ENCODE measurements around the gene DIAPH2.

Gene DIAPH2

DNA sequence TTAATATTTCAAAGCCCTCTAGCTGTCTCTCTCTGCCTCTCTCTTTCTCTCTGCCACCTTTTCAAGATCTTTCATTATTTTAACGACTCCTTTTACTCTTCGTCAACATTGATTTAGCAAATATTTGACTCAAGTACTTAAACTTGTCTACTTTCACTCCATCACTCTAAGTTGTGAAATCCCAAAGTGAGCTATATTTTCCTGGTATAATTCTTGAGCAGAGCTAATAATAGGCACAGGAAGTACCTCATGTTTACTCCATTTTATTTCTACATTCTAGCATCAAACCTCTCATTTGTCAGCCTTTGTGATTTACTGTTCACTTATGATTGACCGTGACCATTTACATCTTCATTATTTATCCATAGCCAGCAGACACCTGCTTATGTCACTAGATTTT, 681.6 kb downstream of the DIAPH2 start:
- no peak overlapping the region for H3K4me3 ChIP-seq (ENCODE audit: low read depth, low read length)
- DNase-seq (ENCODE audit: low read depth), result no peak
- TF ChIP-seq, protein P1, sequence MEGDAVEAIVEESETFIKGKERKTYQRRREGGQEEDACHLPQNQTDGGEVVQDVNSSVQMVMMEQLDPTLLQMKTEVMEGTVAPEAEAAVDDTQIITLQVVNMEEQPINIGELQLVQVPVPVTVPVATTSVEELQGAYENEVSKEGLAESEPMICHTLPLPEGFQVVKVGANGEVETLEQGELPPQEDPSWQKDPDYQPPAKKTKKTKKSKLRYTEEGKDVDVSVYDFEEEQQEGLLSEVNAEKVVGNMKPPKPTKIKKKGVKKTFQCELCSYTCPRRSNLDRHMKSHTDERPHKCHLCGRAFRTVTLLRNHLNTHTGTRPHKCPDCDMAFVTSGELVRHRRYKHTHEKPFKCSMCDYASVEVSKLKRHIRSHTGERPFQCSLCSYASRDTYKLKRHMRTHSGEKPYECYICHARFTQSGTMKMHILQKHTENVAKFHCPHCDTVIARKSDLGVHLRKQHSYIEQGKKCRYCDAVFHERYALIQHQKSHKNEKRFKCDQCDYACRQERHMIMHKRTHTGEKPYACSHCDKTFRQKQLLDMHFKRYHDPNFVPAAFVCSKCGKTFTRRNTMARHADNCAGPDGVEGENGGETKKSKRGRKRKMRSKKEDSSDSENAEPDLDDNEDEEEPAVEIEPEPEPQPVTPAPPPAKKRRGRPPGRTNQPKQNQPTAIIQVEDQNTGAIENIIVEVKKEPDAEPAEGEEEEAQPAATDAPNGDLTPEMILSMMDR (IDR thresholded peaks at IDR 0.05; ENCODE audit: low read depth, low read length), result no peak
- TF ChIP-seq, protein P2, sequence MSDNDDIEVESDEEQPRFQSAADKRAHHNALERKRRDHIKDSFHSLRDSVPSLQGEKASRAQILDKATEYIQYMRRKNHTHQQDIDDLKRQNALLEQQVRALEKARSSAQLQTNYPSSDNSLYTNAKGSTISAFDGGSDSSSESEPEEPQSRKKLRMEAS (IDR thresholded peaks at IDR 0.05; ENCODE audit: low read depth, low read length), result no peak
- TF ChIP-seq POLR2A (IDR thresholded peaks at IDR 0.05; ENCODE audit: extremely low read depth, insufficient read length) (no peak), MYC (IDR thresholded peaks at IDR 0.05; ENCODE audit: low read depth, low read length) (no peak)

DNA sequence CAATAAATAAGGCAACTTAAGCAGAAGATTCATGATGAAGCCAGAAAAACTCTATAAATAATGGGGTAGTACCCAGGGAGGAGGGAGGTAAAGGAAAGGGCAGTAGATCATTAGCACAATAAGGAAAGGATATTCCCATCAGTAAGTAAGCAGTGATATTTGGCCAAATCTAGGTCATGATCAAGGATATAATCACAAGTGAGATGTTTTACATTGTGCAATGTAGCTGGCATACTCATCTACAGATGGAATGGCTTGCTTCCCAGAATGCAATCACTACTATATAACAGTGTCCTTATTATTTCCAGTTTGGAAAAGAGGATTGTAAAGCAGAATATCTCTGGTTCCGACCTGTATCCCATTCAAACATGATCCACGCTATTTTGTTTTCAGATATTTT, 682.5 kb downstream of the DIAPH2 start:
- TF ChIP-seq POLR2A (IDR thresholded peaks at IDR 0.05; ENCODE audit: extremely low read depth, insufficient read length), result no peak
- TF ChIP-seq, protein P1 (IDR thresholded peaks at IDR 0.05; ENCODE audit: low read depth, low read length), result no peak
- TF ChIP-seq, protein P2 (IDR thresholded peaks at IDR 0.05; ENCODE audit: low read depth, low read length), result no peak
- no peak for TF ChIP-seq MYC (IDR thresholded peaks at IDR 0.05; ENCODE audit: low read depth, low read length)
- DNase-seq (ENCODE audit: low read depth), result no peak
- H3K4me3 ChIP-seq (ENCODE audit: low read depth, low read length), result no peak overlapping the region

DNA sequence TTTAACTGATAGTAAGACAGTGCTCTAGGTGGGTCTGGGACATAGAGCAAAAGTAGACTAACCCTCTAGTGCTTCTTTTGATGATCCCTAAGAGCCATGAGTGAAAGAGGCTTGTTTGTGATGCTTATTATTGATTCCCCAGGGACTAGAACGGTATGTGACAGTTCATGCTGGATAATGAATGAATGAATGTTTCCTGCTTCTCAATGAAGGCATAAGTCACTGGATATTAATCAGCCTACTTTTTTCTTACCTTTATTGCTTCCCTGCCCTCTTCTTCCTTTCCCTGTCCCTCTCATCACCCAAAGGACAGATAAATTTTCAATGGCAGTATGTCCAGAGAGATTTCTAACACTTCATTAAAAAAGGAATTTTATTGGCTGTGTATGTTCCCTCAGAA, 685.3 kb downstream of the DIAPH2 start:
- TF ChIP-seq MYC (IDR thresholded peaks at IDR 0.05; ENCODE audit: low read depth, low read length), result no peak
- TF ChIP-seq, protein P1 (IDR thresholded peaks at IDR 0.05; ENCODE audit: low read depth, low read length), result no peak
- no peak for TF ChIP-seq POLR2A (IDR thresholded peaks at IDR 0.05; ENCODE audit: extremely low read depth, insufficient read length)
- TF ChIP-seq, protein P2 (IDR thresholded peaks at IDR 0.05; ENCODE audit: low read depth, low read length), result no peak
- no peak overlapping the region for H3K4me3 ChIP-seq (ENCODE audit: low read depth, low read length)
- no peak for DNase-seq (ENCODE audit: low read depth)

- H3K4me3 ChIP-seq (ENCODE audit: low read depth, low read length), result no peak overlapping the region
- DNase-seq (ENCODE audit: low read depth), result no peak
- no peak for TF ChIP-seq POLR2A (IDR thresholded peaks at IDR 0.05; ENCODE audit: extremely low read depth, insufficient read length)
- TF ChIP-seq, protein P2 (IDR thresholded peaks at IDR 0.05; ENCODE audit: low read depth, low read length), result no peak
- no peak for TF ChIP-seq MYC (IDR thresholded peaks at IDR 0.05; ENCODE audit: low read depth, low read length)
- TF ChIP-seq, protein P1 (IDR thresholded peaks at IDR 0.05; ENCODE audit: low read depth, low read length), result no peak
Observed at GRCh38 chrX:97372001-97372766, 687.5 kb downstream of the DIAPH2 start.

DNA sequence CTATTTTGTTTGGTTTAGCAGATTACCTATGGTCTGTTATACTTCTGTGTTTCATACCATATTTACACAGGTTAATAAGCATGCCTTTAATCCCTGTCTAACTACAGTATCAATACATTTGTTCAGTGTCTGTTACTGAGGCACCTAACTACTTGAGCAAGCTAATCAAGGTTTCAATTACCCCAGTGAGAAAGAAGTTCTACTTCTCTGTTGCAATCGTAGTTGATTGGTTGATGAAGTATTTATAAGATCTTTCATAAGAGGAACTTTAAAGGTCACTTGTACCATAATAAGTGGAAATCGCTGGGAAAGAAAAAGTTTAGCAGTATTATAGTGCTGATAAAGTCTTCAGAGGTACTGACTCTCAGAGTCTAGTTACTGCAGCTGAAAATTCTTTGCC, 689.6 kb downstream of the DIAPH2 start:
- peak; percentile 7 for DNase-seq (ENCODE audit: low read depth)
- no peak for TF ChIP-seq MYC (IDR thresholded peaks at IDR 0.05; ENCODE audit: low read depth, low read length)
- TF ChIP-seq, protein P2 (IDR thresholded peaks at IDR 0.05; ENCODE audit: low read depth, low read length), result no peak
- TF ChIP-seq, protein P1 (IDR thresholded peaks at IDR 0.05; ENCODE audit: low read depth, low read length), result no peak
- TF ChIP-seq POLR2A (IDR thresholded peaks at IDR 0.05; ENCODE audit: extremely low read depth, insufficient read length), result no peak
- H3K4me3 ChIP-seq (ENCODE audit: low read depth, low read length), result no peak overlapping the region

Data from NB4 (cell line).